Endothelial cell (in vitro differentiated cells): ENCODE data around the gene USP2. TPM values are rescaled to one million over a fixed set of nuclear protein-coding genes. Genes with fewer than 3 reads are reported as not detected.

Experiments
- DNase-seq: peaks from one replicate; pipeline ENCODE4 v3.0.0; 2021; ENCODE audit warnings: low spot score
- H3K27ac Mint-ChIP-seq: one replicate; pipeline ENCODE4 v1.8.0; 2021; ENCODE audit warnings: mixed read lengths, inconsistent platforms; ENCODE audit not compliant: unreplicated experiment
- H3K27me3 Mint-ChIP-seq: one replicate; pipeline ENCODE4 v1.8.0; 2021; ENCODE audit warnings: mild to moderate bottlenecking, moderate library complexity, mixed read lengths, inconsistent platforms; ENCODE audit not compliant: unreplicated experiment
- H3K36me3 Mint-ChIP-seq: one replicate; pipeline ENCODE4 v1.8.0; 2021; ENCODE audit warnings: mild to moderate bottlenecking, low read depth, mixed read lengths, inconsistent platforms; ENCODE audit not compliant: unreplicated experiment
- H3K4me1 Mint-ChIP-seq: one replicate; pipeline ENCODE4 v1.8.0; 2021; ENCODE audit warnings: mild to moderate bottlenecking, mixed read lengths, inconsistent platforms; ENCODE audit not compliant: unreplicated experiment
- H3K4me3 Mint-ChIP-seq: one replicate; pipeline ENCODE4 v1.8.0; 2021; ENCODE audit warnings: mild to moderate bottlenecking, mixed read lengths, inconsistent platforms; ENCODE audit not compliant: unreplicated experiment
- H3K9me3 Mint-ChIP-seq: one replicate; pipeline ENCODE4 v1.8.0; 2021; ENCODE audit warnings: mixed read lengths, inconsistent platforms; ENCODE audit not compliant: unreplicated experiment
- total RNA-seq: library from RNA; stranded (reverse); fragmentation: NEBNext Ultra II Directional; extraction: Animal tissue kit (Norgen Biotek cat#: 25700); gene quantifications from one replicate; pipeline ENCODE4 v1.2.1, GENCODE V29; 2021; ENCODE audit not compliant: unreplicated experiment
- TF ChIP-seq, protein P1 (sequence below): fragments of 200-600 bp; sonication (generic); IDR thresholded peaks from one replicate; pipeline ENCODE4 v1.5.0; 2021; ENCODE audit warnings: antibody characterized with exemption; ENCODE audit not compliant: unreplicated experiment

The USP2 gene
- total RNA-seq, 1 donor from 2014 or later = 1.5 TPM

GRCh38 chr11:119377112-119377901 lies 4.2 kb downstream of the USP2 start:
- no peaks in the 10 kb centered on the region for H3K36me3 Mint-ChIP-seq
- H3K4me1 Mint-ChIP-seq = peaks cover 18% of the 10 kb centered on the region
- no peak overlapping the region for H3K4me3 Mint-ChIP-seq
- H3K9me3 Mint-ChIP-seq = no peaks in the 10 kb centered on the region
- DNase-seq = no peak
- peaks cover 3% of the 10 kb centered on the region for H3K27me3 Mint-ChIP-seq
- no peak overlapping the region for H3K27ac Mint-ChIP-seq
- TF ChIP-seq, protein P1, sequence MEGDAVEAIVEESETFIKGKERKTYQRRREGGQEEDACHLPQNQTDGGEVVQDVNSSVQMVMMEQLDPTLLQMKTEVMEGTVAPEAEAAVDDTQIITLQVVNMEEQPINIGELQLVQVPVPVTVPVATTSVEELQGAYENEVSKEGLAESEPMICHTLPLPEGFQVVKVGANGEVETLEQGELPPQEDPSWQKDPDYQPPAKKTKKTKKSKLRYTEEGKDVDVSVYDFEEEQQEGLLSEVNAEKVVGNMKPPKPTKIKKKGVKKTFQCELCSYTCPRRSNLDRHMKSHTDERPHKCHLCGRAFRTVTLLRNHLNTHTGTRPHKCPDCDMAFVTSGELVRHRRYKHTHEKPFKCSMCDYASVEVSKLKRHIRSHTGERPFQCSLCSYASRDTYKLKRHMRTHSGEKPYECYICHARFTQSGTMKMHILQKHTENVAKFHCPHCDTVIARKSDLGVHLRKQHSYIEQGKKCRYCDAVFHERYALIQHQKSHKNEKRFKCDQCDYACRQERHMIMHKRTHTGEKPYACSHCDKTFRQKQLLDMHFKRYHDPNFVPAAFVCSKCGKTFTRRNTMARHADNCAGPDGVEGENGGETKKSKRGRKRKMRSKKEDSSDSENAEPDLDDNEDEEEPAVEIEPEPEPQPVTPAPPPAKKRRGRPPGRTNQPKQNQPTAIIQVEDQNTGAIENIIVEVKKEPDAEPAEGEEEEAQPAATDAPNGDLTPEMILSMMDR = no peak

DNA sequence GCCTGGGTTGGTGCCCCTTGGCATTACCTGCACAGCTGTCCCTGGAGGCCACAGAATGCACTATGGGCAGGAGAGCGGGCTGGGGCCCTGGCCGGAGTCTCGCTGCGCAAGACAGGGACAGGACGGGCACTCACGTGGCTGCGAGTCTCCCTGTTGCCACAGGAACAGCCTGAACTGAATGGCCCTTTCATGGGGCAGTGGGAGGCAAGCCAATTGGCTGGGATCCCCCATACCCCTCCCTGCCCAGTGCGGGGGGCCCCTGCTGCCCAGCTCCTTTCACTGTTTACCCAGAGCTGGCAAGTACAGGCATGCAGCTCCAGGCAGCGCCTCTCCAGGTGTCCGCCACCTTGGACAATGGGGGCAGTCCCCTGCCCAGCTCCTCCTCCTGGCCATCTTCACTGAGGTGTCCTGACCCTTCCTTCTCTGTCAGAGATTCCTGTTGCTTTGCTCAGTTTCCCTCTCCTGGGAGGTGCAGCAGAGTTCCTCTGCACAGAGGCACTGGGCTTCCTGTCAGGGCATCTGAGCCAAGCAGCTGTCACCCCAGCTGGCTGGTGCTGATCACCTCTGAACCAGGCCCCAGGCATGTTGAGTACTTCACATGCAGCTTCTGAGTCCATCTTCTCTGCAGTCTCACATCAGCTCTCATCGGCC lies 5.2 kb downstream of the USP2 start:
- TF ChIP-seq, protein P1 = no peak
- no peak for DNase-seq
- Mint-ChIP-seq H3K4me1 (peaks cover 18% of the 10 kb centered on the region), H3K36me3 (no peaks in the 10 kb centered on the region), H3K9me3 (no peaks in the 10 kb centered on the region), H3K4me3 (peak overlapping the region; percentile 69), H3K27me3 (peaks cover 5% of the 10 kb centered on the region), H3K27ac (no peak overlapping the region)

DNA sequence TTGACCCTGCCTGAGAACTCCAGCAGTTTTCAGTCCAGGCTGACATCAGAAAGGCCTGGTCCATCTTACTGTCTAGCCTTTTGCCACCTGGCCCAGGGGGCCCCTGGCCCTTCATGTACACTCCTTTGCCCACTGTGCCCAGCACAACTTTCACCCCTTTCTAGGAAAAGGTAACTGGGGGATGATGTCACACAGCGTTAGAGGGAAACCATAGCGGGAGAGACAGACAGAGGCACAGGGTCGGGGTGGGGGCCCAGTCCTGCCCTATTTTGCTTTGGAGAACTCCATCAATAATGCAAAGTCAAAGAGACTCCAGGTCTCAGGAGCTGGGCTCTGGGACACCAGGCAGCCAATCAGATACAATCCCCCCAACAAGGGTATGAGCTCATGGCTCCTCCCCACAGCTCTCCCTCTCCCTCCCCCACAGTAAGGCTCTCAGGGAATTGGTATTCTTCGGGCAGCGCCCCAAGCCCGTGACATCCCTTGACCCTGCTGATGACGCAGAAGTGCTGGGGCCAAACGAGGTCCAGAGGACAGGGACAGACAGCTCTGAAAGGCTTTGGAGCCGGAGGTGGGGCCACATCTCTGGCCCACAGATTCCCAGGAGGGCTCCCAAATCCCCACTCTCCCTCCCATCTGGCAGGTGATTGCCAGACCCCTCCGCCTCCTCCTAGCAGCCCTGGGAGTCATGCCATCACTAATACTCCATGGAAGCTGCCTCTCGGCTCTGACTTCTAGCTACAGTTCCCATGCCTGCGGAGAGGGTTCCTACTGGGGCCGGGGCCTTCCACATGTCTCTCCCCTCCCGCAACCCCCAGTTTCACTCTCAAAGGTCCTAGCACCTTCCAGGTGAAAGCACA lies 5.9 kb downstream of the USP2 start:
- Mint-ChIP-seq H3K4me1 (peaks cover 15% of the 10 kb centered on the region), H3K27ac (no peak overlapping the region), H3K36me3 (no peaks in the 10 kb centered on the region), H3K4me3 (no peak overlapping the region), H3K9me3 (no peaks in the 10 kb centered on the region), H3K27me3 (peaks cover 5% of the 10 kb centered on the region)
- TF ChIP-seq, protein P1 = no peak
- no peak for DNase-seq

- Mint-ChIP-seq H3K4me1 (peaks cover 15% of the 10 kb centered on the region), H3K4me3 (no peak overlapping the region), H3K27ac (no peak overlapping the region), H3K27me3 (peaks cover 5% of the 10 kb centered on the region), H3K9me3 (no peaks in the 10 kb centered on the region), H3K36me3 (no peaks in the 10 kb centered on the region)
- TF ChIP-seq, protein P1 = no peak
- no peak for DNase-seq
Measured at GRCh38 chr11:119374632-119375336, 6.7 kb downstream of the USP2 start.
